CD14-positive monocyte (primary cell): ENCODE results near the gene MAP1LC3B2. TPM values are rescaled to one million over a fixed set of nuclear protein-coding genes. Genes with fewer than 3 reads are reported as not detected.

ENCODE experiments used
- DNase-seq, 3 donors: peaks; one replicate each; pipeline ENCODE4 v3.0.0-alpha.2; 2011 to 2022
- H2AFZ ChIP-seq: 2 replicates; pipeline ENCODE4 v1.6.0; 2012; ENCODE audit warnings: mild to moderate bottlenecking, low read depth, low read length, inconsistent platforms; ENCODE audit not compliant: insufficient read depth, poor library complexity, severe bottlenecking
- H3K27ac ChIP-seq, 2 donors: 1 replicate in 1 of 2; 2 replicates in 1 of 2; pipeline ENCODE4 v1.5.1; 2012 to 2013; ENCODE audit warnings: low read length in 2 of 2, control low read depth in 1 of 2, inconsistent platforms in 1 of 2, low read depth in 1 of 2, mild to moderate bottlenecking in 1 of 2
- H3K27me3 ChIP-seq, 2 donors: one replicate each; pipeline versions ENCODE4 v1.6.0 to v1.6.1; 2011 to 2013; ENCODE audit warnings: low read length in 2 of 2; ENCODE audit not compliant: control insufficient read depth in 2 of 2, insufficient read depth in 2 of 2
- H3K36me3 ChIP-seq, 2 donors: replicated peaks in 1 of 2; 1 replicate in 1 of 2; 2 replicates in 1 of 2; pipeline versions ENCODE4 v1.5.1 to v1.6.1; 2012 to 2013; ENCODE audit warnings: low read length in 2 of 2, control low read depth in 1 of 2, inconsistent platforms in 1 of 2, mild to moderate bottlenecking in 1 of 2; ENCODE audit not compliant: insufficient read depth in 2 of 2, control insufficient read depth in 1 of 2
- H3K4me1 ChIP-seq, 2 donors: 1 replicate in 1 of 2; 2 replicates in 1 of 2; pipeline versions ENCODE4 v1.5.1 to v1.6.1; 2012 to 2013; ENCODE audit warnings: low read length in 2 of 2, control low read depth in 1 of 2, inconsistent platforms in 1 of 2, mild to moderate bottlenecking in 1 of 2, moderate library complexity in 1 of 2; ENCODE audit not compliant: insufficient read depth in 2 of 2, control insufficient read depth in 1 of 2
- H3K4me2 ChIP-seq: replicated peaks from 2 replicates; pipeline ENCODE3; 2012; ENCODE audit warnings: low read length, moderate library complexity, mild to moderate bottlenecking; ENCODE audit not compliant: poor library complexity, severe bottlenecking; ENCODE audit errors: extremely low read depth
- H3K4me3 ChIP-seq, 3 experiments: fragments of 200-600 bp in 1 of 3; sonication (generic) in 1 of 3; replicated peaks in 1 of 3; 1 replicate in 2 of 3; 2 replicates in 1 of 3; pipeline ENCODE4 v1.5.1; 2011 to 2013; ENCODE audit warnings: low read length in 3 of 3, mild to moderate bottlenecking in 3 of 3, control low read depth in 2 of 3, low read depth in 2 of 3, inconsistent platforms in 1 of 3, moderate library complexity in 1 of 3
- H3K79me2 ChIP-seq: 2 replicates; pipeline ENCODE4 v1.6.0; 2012; ENCODE audit warnings: mild to moderate bottlenecking, control low read depth, inconsistent platforms, low read length, moderate library complexity; ENCODE audit not compliant: insufficient read depth
- H3K9ac ChIP-seq: 2 replicates; pipeline ENCODE4 v1.6.0; 2017; ENCODE audit warnings: low read length, mild to moderate bottlenecking; ENCODE audit not compliant: insufficient read depth, poor library complexity, severe bottlenecking
- H3K9me3 ChIP-seq, 2 donors: replicated peaks in 1 of 2; 1 replicate in 1 of 2; 2 replicates in 1 of 2; pipeline versions ENCODE4 v1.5.1 to v1.6.1; 2012 to 2013; ENCODE audit warnings: low read length in 2 of 2, control low read depth in 1 of 2; ENCODE audit not compliant: control insufficient read depth in 1 of 2, insufficient read depth in 1 of 2
- H4K20me1 ChIP-seq: 2 replicates; pipeline ENCODE4 v1.6.0; 2012; ENCODE audit warnings: mild to moderate bottlenecking, low read length, control low read depth, moderate library complexity; ENCODE audit not compliant: insufficient read depth
- H3K27ac Mint-ChIP-seq, 7 donors: one replicate each; pipeline ENCODE4 v1.8.0; 2020; ENCODE audit warnings: mild to moderate bottlenecking in 7 of 7, mixed read lengths in 7 of 7, moderate library complexity in 6 of 7, inconsistent platforms in 2 of 7
- H3K27me3 Mint-ChIP-seq, 3 donors: one replicate each; pipeline ENCODE4 v1.8.0; 2021 to 2022; ENCODE audit warnings: low read depth in 3 of 3, mild to moderate bottlenecking in 3 of 3, mixed read lengths in 3 of 3, moderate library complexity in 3 of 3, inconsistent platforms in 1 of 3
- H3K36me3 Mint-ChIP-seq, 2 donors: one replicate each; pipeline ENCODE4 v1.8.0; 2020; ENCODE audit warnings: mixed read lengths in 2 of 2, inconsistent platforms in 1 of 2, mild to moderate bottlenecking in 1 of 2
- H3K4me1 Mint-ChIP-seq: one replicate; pipeline ENCODE4 v1.8.0; 2020; ENCODE audit warnings: mild to moderate bottlenecking, mixed read lengths
- H3K4me3 Mint-ChIP-seq, 2 donors: one replicate each; pipeline ENCODE4 v1.8.0; 2020; ENCODE audit warnings: mild to moderate bottlenecking in 2 of 2, mixed read lengths in 2 of 2, moderate library complexity in 1 of 2
- H3K9me3 Mint-ChIP-seq, 7 donors: one replicate each; pipeline ENCODE4 v1.8.0; 2020 to 2022; ENCODE audit warnings: mixed read lengths in 7 of 7, mild to moderate bottlenecking in 6 of 7, moderate library complexity in 6 of 7, inconsistent platforms in 2 of 7
- CTCF ChIP-seq: fragments of 200-600 bp; IDR thresholded peaks from one replicate; pipeline ENCODE4 v1.8.0; 2022; ENCODE audit warnings: antibody characterized with exemption, mild to moderate bottlenecking
- WGBS: methylation state at CpG from one replicate; pipeline ENCODE4 v1.1.5; 2013; ENCODE audit warnings: missing lambda C conversion rate; ENCODE audit not compliant: insufficient coverage; 5-methylcytosine and 5-hydroxymethylcytosine counted together
- intact Hi-C, 2 donors: fragments of 100-400 bp; cut with micrococcal nuclease; formaldehyde crosslinking; loops; one replicate each; pipeline versions ENCODE4 v1.15.0 to v1.15.1; 2023
- polyA plus RNA-seq, 3 donors: library from polyadenylated mRNA; depleted of rRNA in 1 of 3; unstranded in 2 of 3; stranded (reverse) in 1 of 3; fragments of 300-500 nt in 2 of 3; fragments of >200 nt in 1 of 3; fragmentation: Illumina TruSeq in 2 of 3; gene quantifications; 1 replicate in 2 of 3; 2 replicates in 1 of 3; pipeline ENCODE4 v1.2.3, GENCODE V29; 2012 to 2021

Gene MAP1LC3B2
- polyA plus RNA-seq, 3 donors, result 2.6 to 12.9 (median 6.4) TPM

GRCh38 chr12:116600959-116601918, 42.1 kb downstream of the MAP1LC3B2 start:
- peaks cover 57% of the 10 kb centered on the region for H3K4me1 Mint-ChIP-seq
- Histone ChIP-seq H3K4me3 (no peak overlapping the region), H2AFZ (no peak overlapping the region), H3K4me2 (no peak overlapping the region), H3K27ac (peak overlapping the region in 1 of 2 donors; percentile 56), H3K27me3 (no peaks in the 10 kb centered on the region), H3K36me3 (no peaks in the 10 kb centered on the region), H3K9me3 (no peaks in the 10 kb centered on the region), H3K9ac (no peak overlapping the region), H3K4me1 (peaks cover 40 to 45% of the 10 kb centered on the region in 2 donors), H3K79me2 (no peaks in the 10 kb centered on the region), H4K20me1 (no peaks in the 10 kb centered on the region)
- no CpG with 5 or more reads among the region's 5 CpGs for WGBS
- peak overlapping the region; percentile 81 to 93 (median 90) for H3K27ac Mint-ChIP-seq
- H3K4me3 Mint-ChIP-seq, result no peak overlapping the region
- TF ChIP-seq CTCF, result no peak
- H3K9me3 Mint-ChIP-seq, result peaks cover 0 to 4% (median 0%) of the 10 kb centered on the region in 7 donors
- intact Hi-C loops, result no loop called here
- peaks cover 0 to 1% (median 0%) of the 10 kb centered on the region in 3 donors for H3K27me3 Mint-ChIP-seq
- peak; percentile 77 to 93 (median 84) for DNase-seq
- peaks cover 0 to 4% of the 10 kb centered on the region in 2 donors for H3K36me3 Mint-ChIP-seq

- Mint-ChIP-seq H3K27ac (peak overlapping the region; percentile 81 to 93 (median 90)), H3K4me3 (no peak overlapping the region), H3K36me3 (peaks cover 0 to 4% of the 10 kb centered on the region in 2 donors), H3K4me1 (peaks cover 57% of the 10 kb centered on the region), H3K27me3 (peaks cover 0 to 1% (median 0%) of the 10 kb centered on the region in 3 donors), H3K9me3 (peaks cover 0 to 4% (median 0%) of the 10 kb centered on the region in 7 donors)
- Histone ChIP-seq H3K4me2 (no peak overlapping the region), H3K9ac (no peak overlapping the region), H2AFZ (no peak overlapping the region), H3K9me3 (no peaks in the 10 kb centered on the region), H3K27ac (peak overlapping the region in 1 of 2 donors; percentile 56), H3K79me2 (no peaks in the 10 kb centered on the region), H3K27me3 (no peaks in the 10 kb centered on the region), H3K4me3 (no peak overlapping the region), H3K4me1 (peaks cover 40 to 45% of the 10 kb centered on the region in 2 donors), H3K36me3 (no peaks in the 10 kb centered on the region), H4K20me1 (no peaks in the 10 kb centered on the region)
- intact Hi-C loops, result no loop called here
- peak; percentile 59 to 76 (median 69) for DNase-seq
- 25% methylated on average over 4 of the region's 7 CpGs for WGBS
- TF ChIP-seq CTCF, result no peak
Observed at GRCh38 chr12:116601933-116602810, 43.0 kb downstream of the MAP1LC3B2 start.
